Neural progenitor cell (in vitro differentiated cells): Measurements from ENCODE around the gene ANKRD50. TPM values are rescaled to one million over a fixed set of nuclear protein-coding genes. Genes with fewer than 3 reads are reported as not detected.

ENCODE experiments used
- DNase-seq: peaks from one replicate; pipeline ENCODE4 v3.0.0-alpha.2; 2016; ENCODE audit warnings: low spot score
- H2AFZ ChIP-seq: fragments of 200-600 bp; sonication (generic); replicated peaks from 2 replicates; pipeline ENCODE4 v1.6.1; 2016; ENCODE audit warnings: antibody characterized with exemption
- H3F3A ChIP-seq: fragments of 200-600 bp; sonication (generic); 2 replicates; pipeline ENCODE4 v1.6.1; 2016; ENCODE audit warnings: antibody characterized with exemption, low read depth
- H3K27ac ChIP-seq: fragments of 200-600 bp; sonication (generic); 2 replicates; pipeline ENCODE4 v1.5.1; 2016; ENCODE audit warnings: mild to moderate bottlenecking
- H3K27me3 ChIP-seq: fragments of 200-600 bp; sonication (generic); 2 replicates; pipeline ENCODE4 v1.6.1; 2016; ENCODE audit warnings: mild to moderate bottlenecking, moderate library complexity
- H3K36me3 ChIP-seq: fragments of 200-600 bp; sonication (generic); 2 replicates; pipeline ENCODE4 v1.5.1; 2016
- H3K4me1 ChIP-seq: fragments of 200-600 bp; sonication (generic); 2 replicates; pipeline ENCODE4 v1.6.1; 2016; ENCODE audit warnings: mixed run types
- H3K4me2 ChIP-seq: fragments of 200-600 bp; sonication (generic); 2 replicates; pipeline ENCODE4 v1.6.1; 2016
- H3K4me3 ChIP-seq: fragments of 200-600 bp; sonication (generic); 2 replicates; pipeline ENCODE4 v1.5.1; 2016
- H3K79me2 ChIP-seq: fragments of 200-600 bp; sonication (generic); 2 replicates; pipeline ENCODE4 v1.6.1; 2016; ENCODE audit warnings: low read depth
- H3K9ac ChIP-seq: fragments of 200-600 bp; sonication (generic); 2 replicates; pipeline ENCODE4 v1.6.1; 2016
- H3K9me3 ChIP-seq: fragments of 200-600 bp; sonication (generic); 2 replicates; pipeline ENCODE4 v1.5.1; 2016; ENCODE audit warnings: low read depth
- H4K20me1 ChIP-seq: fragments of 200-600 bp; sonication (generic); 2 replicates; pipeline ENCODE4 v1.6.1; 2016; ENCODE audit warnings: low read depth
- H3K27ac Mint-ChIP-seq: 3 replicates; pipeline ENCODE4 v1.8.0; 2021; ENCODE audit warnings: mixed read lengths
- H3K27me3 Mint-ChIP-seq: 2 replicates; pipeline ENCODE4 v1.8.0; 2022; ENCODE audit warnings: low read depth, mild to moderate bottlenecking, inconsistent platforms, moderate library complexity, mixed read lengths; ENCODE audit not compliant: insufficient read depth
- H3K36me3 Mint-ChIP-seq: 3 replicates; pipeline ENCODE4 v1.8.0; 2021; ENCODE audit warnings: mixed read lengths
- H3K4me1 Mint-ChIP-seq: 3 replicates; pipeline ENCODE4 v1.8.0; 2021; ENCODE audit warnings: mixed read lengths
- H3K4me3 Mint-ChIP-seq: 3 replicates; pipeline ENCODE4 v1.8.0; 2021; ENCODE audit warnings: mild to moderate bottlenecking, moderate library complexity, mixed read lengths
- H3K9me3 Mint-ChIP-seq: 3 replicates; pipeline ENCODE4 v1.8.0; 2020; ENCODE audit warnings: mixed read lengths
- CTCF ChIP-seq: fragments of 200-600 bp; sonication (generic); IDR thresholded peaks from 2 replicates; pipeline ENCODE4 v1.5.1; 2017; ENCODE audit warnings: antibody characterized with exemption, mild to moderate bottlenecking
- EZH2 ChIP-seq: fragments of 200-600 bp; sonication (generic); IDR thresholded peaks from 2 replicates; pipeline ENCODE4 v1.6.1; 2017; ENCODE audit warnings: antibody characterized with exemption, mild to moderate bottlenecking, moderate library complexity
- EZH2phosphoT487 ChIP-seq: fragments of 200-600 bp; sonication (generic); IDR thresholded peaks from 2 replicates; pipeline ENCODE4 v1.6.1; 2017; ENCODE audit warnings: antibody characterized with exemption
- total RNA-seq: library from RNA; depleted of rRNA; stranded (reverse); fragments of >200 nt; gene quantifications from 2 replicates; pipeline ENCODE4 v1.2.3, GENCODE V29; 2015; ENCODE audit warnings: low replicate concordance

The ANKRD50 gene
- total RNA-seq, 1 donor from 2014 or later: 47.5 TPM

DNA sequence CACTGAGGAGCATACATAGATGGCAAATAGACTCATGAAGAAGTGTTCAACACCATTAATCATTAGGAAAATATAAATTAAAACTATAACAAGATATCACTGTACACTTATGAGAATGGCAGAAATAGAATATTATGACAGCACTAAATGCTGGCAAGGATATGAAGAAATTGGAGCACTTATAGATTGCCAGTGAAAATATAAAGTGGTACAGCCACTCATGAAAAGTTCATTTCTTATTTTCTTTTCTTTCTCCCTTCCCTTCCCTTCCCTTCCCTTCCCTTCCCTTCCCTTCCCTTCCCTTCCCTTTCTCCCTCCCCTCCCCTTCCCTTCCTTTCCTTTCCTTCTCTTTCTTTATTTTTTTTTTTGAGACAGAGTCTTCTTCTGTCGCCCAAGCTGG lies 53.7 kb downstream of the ANKRD50 start:
- Histone ChIP-seq H4K20me1 (no peaks in the 10 kb centered on the region), H3K9ac (no peak overlapping the region), H3K4me3 (no peak overlapping the region), H3K79me2 (no peaks in the 10 kb centered on the region), H3K4me2 (no peak overlapping the region), H3K9me3 (no peaks in the 10 kb centered on the region), H3K36me3 (no peaks in the 10 kb centered on the region), H3K27me3 (no peaks in the 10 kb centered on the region), H3F3A (no peaks in the 10 kb centered on the region), H3K27ac (no peak overlapping the region), H3K4me1 (no peaks in the 10 kb centered on the region), H2AFZ (no peak overlapping the region)
- TF ChIP-seq CTCF: no peak
- TF ChIP-seq EZH2: no peak
- no peak for TF ChIP-seq EZH2phosphoT487
- Mint-ChIP-seq H3K27me3 (no peaks in the 10 kb centered on the region), H3K4me3 (no peak overlapping the region), H3K9me3 (no peaks in the 10 kb centered on the region), H3K4me1 (no peaks in the 10 kb centered on the region), H3K27ac (no peak overlapping the region), H3K36me3 (peaks cover 3% of the 10 kb centered on the region)
- DNase-seq: no peak

GRCh38 chr4:124650614-124651013 lies 61.9 kb downstream of the ANKRD50 start:
- peaks cover 5% of the 10 kb centered on the region for H3K9me3 Mint-ChIP-seq
- Histone ChIP-seq H3K36me3 (no peaks in the 10 kb centered on the region), H3K4me1 (peaks cover 5% of the 10 kb centered on the region), H2AFZ (no peak overlapping the region), H3K79me2 (no peaks in the 10 kb centered on the region), H3K4me2 (no peak overlapping the region), H3K27me3 (no peaks in the 10 kb centered on the region), H3K27ac (no peak overlapping the region), H4K20me1 (no peaks in the 10 kb centered on the region), H3K9me3 (no peaks in the 10 kb centered on the region), H3F3A (peaks cover under 1% of the 10 kb centered on the region), H3K4me3 (no peak overlapping the region), H3K9ac (no peak overlapping the region)
- no peak for TF ChIP-seq CTCF
- TF ChIP-seq EZH2phosphoT487: no peak
- TF ChIP-seq EZH2: no peak
- peaks cover under 1% of the 10 kb centered on the region for H3K4me1 Mint-ChIP-seq
- H3K27ac Mint-ChIP-seq: no peak overlapping the region
- no peak for DNase-seq
- H3K36me3 Mint-ChIP-seq: no peaks in the 10 kb centered on the region
- peaks cover 3% of the 10 kb centered on the region for H3K27me3 Mint-ChIP-seq
- no peak overlapping the region for H3K4me3 Mint-ChIP-seq

GRCh38 chr4:124647599-124647998 lies 64.9 kb downstream of the ANKRD50 start:
- Mint-ChIP-seq H3K36me3 (peaks cover 2% of the 10 kb centered on the region), H3K4me3 (no peak overlapping the region), H3K9me3 (peaks cover 5% of the 10 kb centered on the region), H3K27me3 (peaks cover 3% of the 10 kb centered on the region), H3K4me1 (peaks cover 23% of the 10 kb centered on the region), H3K27ac (no peak overlapping the region)
- H4K20me1 ChIP-seq: no peaks in the 10 kb centered on the region
- H3K9me3 ChIP-seq: no peaks in the 10 kb centered on the region
- no peaks in the 10 kb centered on the region for H3K79me2 ChIP-seq
- peaks cover 28% of the 10 kb centered on the region for H3K4me1 ChIP-seq
- DNase-seq: no peak
- no peak overlapping the region for H3K9ac ChIP-seq
- peak overlapping the region; percentile 68 for H2AFZ ChIP-seq
- no peak overlapping the region for H3K4me2 ChIP-seq
- H3K27me3 ChIP-seq: no peaks in the 10 kb centered on the region
- H3K4me3 ChIP-seq: no peak overlapping the region
- no peak for TF ChIP-seq EZH2phosphoT487
- no peak for TF ChIP-seq CTCF
- TF ChIP-seq EZH2: no peak
- H3K36me3 ChIP-seq: no peaks in the 10 kb centered on the region
- no peak overlapping the region for H3K27ac ChIP-seq
- H3F3A ChIP-seq: peaks cover 18% of the 10 kb centered on the region
